HepG2 (cell line): ENCODE data around the gene PCBD1. TPM values are rescaled to one million over a fixed set of nuclear protein-coding genes. Genes with fewer than 3 reads are reported as not detected.

Source experiments
- ATAC-seq: fragments of 200-7000 bp; cut with Tn5 transposase; 3 replicates; pipeline ENCODE4 v1.9.1; 2020; ENCODE audit warnings: mild to moderate bottlenecking, moderate library complexity
- BruUV-seq: library from RNA; stranded (reverse); fragments of 400-500 nt; replicated peaks from 2 replicates; lab custom pipeline; 2021; lab: Mats Ljungman, UMichigan
- CTCF ChIA-PET: fragments of 300-600 bp; formaldehyde crosslinking; extraction: SDS; loops from one replicate; lab custom pipeline; 2021; ENCODE audit warnings: low total read pairs, inconsistent platforms, low intra/inter-chr PET ratio; lab: Yijun Ruan, JAX
- POLR2A ChIA-PET: fragments of 350-600 bp; sonication (Branson Sonifier 250); formaldehyde crosslinking; loops from one replicate; lab custom pipeline; 2020; ENCODE audit warnings: antibody characterized with exemption, inconsistent platforms; lab: Yijun Ruan, JAX
- DNase-seq: peaks from one replicate; pipeline ENCODE4 v3.0.0-alpha.2; 2015; ENCODE audit warnings: low spot score
- FAIRE-seq: peaks from 3 replicates; lab custom pipeline; 2011; peaks lifted over from hg19 to GRCh38; lab: Jason Lieb, UNC
- H2AFZ ChIP-seq: one replicate; pipeline ENCODE4 v1.6.1; 2011; ENCODE audit warnings: low read length, inconsistent platforms
- H3K27ac ChIP-seq: fragments of 300-600 bp; 3 replicates; pipeline ENCODE4 v1.8.0; 2011; ENCODE audit warnings: mixed run types, mild to moderate bottlenecking, mixed read lengths, low read length, inconsistent platforms; ENCODE audit not compliant: insufficient read depth; ENCODE audit errors: extremely low read length
- H3K27me3 ChIP-seq, 2 experiments: fragments of 200-600 bp in 1 of 2; 2 replicates in 1 of 2; 3 replicates in 1 of 2; pipeline versions ENCODE4 v1.6.0 to v1.8.0; 2011; ENCODE audit warnings: low read length in 2 of 2, mild to moderate bottlenecking in 2 of 2, moderate library complexity in 2 of 2, inconsistent platforms in 1 of 2; ENCODE audit not compliant: insufficient read depth in 2 of 2, control insufficient read depth in 1 of 2
- H3K36me3 ChIP-seq, 2 experiments: fragments of 200-600 bp in 1 of 2; replicated peaks in 1 of 2; 2 replicates in 1 of 2; 3 replicates in 1 of 2; pipeline versions ENCODE4 v1.5.1 to v1.8.0; 2011; ENCODE audit warnings: low read length in 2 of 2, inconsistent platforms in 1 of 2; ENCODE audit not compliant: insufficient read depth in 2 of 2, control insufficient read depth in 1 of 2
- H3K4me1 ChIP-seq: 2 replicates; pipeline ENCODE4 v1.5.1; 2012; ENCODE audit warnings: low read length, inconsistent platforms; ENCODE audit not compliant: insufficient read depth
- H3K4me2 ChIP-seq: 2 replicates; pipeline ENCODE4 v1.6.0; 2011; ENCODE audit warnings: low read depth, low read length, inconsistent platforms
- H3K4me3 ChIP-seq, 3 experiments: fragments of 200-600 bp in 1 of 3; sonication (generic), shearing (Covaris generic) in 1 of 3; replicated peaks in 1 of 3; 2 replicates each; pipeline ENCODE4 v1.5.1; 2011 to 2016; ENCODE audit warnings: low read length in 3 of 3, inconsistent platforms in 2 of 3, low read depth in 2 of 3, mild to moderate bottlenecking in 2 of 3, control low read depth in 1 of 3, mixed read lengths in 1 of 3; ENCODE audit not compliant: insufficient read depth in 1 of 3
- H3K79me2 ChIP-seq: one replicate; pipeline ENCODE4 v1.6.1; 2011; ENCODE audit warnings: low read length, inconsistent platforms; ENCODE audit not compliant: insufficient read depth
- H3K9ac ChIP-seq: 2 replicates; pipeline ENCODE4 v1.6.0; 2011; ENCODE audit warnings: mild to moderate bottlenecking, low read depth, low read length, inconsistent platforms; ENCODE audit not compliant: insufficient read depth
- H3K9me3 ChIP-seq: 2 replicates; pipeline ENCODE4 v1.5.1; 2012; ENCODE audit warnings: mild to moderate bottlenecking, low read length
- H4K20me1 ChIP-seq: 2 replicates; pipeline ENCODE4 v1.6.0; 2011; ENCODE audit warnings: inconsistent platforms, mild to moderate bottlenecking, low read length, moderate library complexity; ENCODE audit not compliant: insufficient read depth
- ISL2 ChIP-seq: sonication (generic); formaldehyde crosslinking; IDR thresholded peaks from 2 replicates; pipeline ENCODE4 v1.5.0; 2020; ENCODE audit warnings: missing genetic modification reagents
- KDM6A ChIP-seq: IDR thresholded peaks from 2 replicates; pipeline ENCODE4 v1.6.1; 2016; ENCODE audit warnings: low read depth
- KLF6 ChIP-seq: IDR thresholded peaks from 2 replicates; pipeline ENCODE4 v1.8.0; 2016; ENCODE audit warnings: missing biosample characterization, missing genetic modification reagents
- NFIB ChIP-seq: sonication (generic); formaldehyde crosslinking; IDR thresholded peaks from 2 replicates; pipeline ENCODE4 v1.9.0; 2021; ENCODE audit warnings: missing genetic modification reagents, mild to moderate bottlenecking, borderline replicate concordance
- NR2C2 ChIP-seq: sonication (generic); formaldehyde crosslinking; IDR thresholded peaks from 2 replicates; pipeline ENCODE4 v1.4.0; 2020; ENCODE audit warnings: missing genetic modification reagents, mild to moderate bottlenecking, moderate library complexity, borderline replicate concordance
- ZFP41 ChIP-seq: sonication (generic); formaldehyde crosslinking; IDR thresholded peaks from 2 replicates; pipeline ENCODE4 v1.4.0; 2020; ENCODE audit warnings: mild to moderate bottlenecking, missing genetic modification reagents, borderline replicate concordance
- ZNF546 ChIP-seq: sonication (generic); formaldehyde crosslinking; conservative IDR thresholded peaks from 2 replicates; pipeline ENCODE4 v1.8.1; 2023; ENCODE audit warnings: mild to moderate bottlenecking, missing genetic modification reagents
- ZNF580 ChIP-seq: IDR thresholded peaks from 2 replicates; pipeline ENCODE4 v1.6.1; 2016; ENCODE audit warnings: low read depth, borderline replicate concordance
- WGBS: methylation state at CpG from one replicate; pipeline ENCODE4 v1.1.6; 2017; ENCODE audit warnings: low lambda C conversion rate; 5-methylcytosine and 5-hydroxymethylcytosine counted together
- in situ Hi-C: cut with HindIII; loops from 2 replicates; pipeline ENCODE4 v1.10.0; 2017; ENCODE audit warnings: low pct_unique_long_range_greater_than_20kb; ENCODE audit not compliant: extremely low pct_ligation_motif_present
- intact Hi-C: fragments of 100-400 bp; cut with micrococcal nuclease; formaldehyde crosslinking; loops from one replicate; pipeline ENCODE4 v1.10.0; 2022; ENCODE audit not compliant: unreplicated experiment
- polyA plus RNA-seq, 8 experiments: library from polyadenylated mRNA; depleted of rRNA in 3 of 8; stranded (reverse) in 7 of 8; unstranded in 1 of 8; fragments of >200 nt; fragmentation: Illumina TruSeq in 4 of 8; extraction: Trizol in 4 of 8; gene quantifications; 2 replicates each; pipeline versions ENCODE4 v1.2.1 to v1.2.3, GENCODE V29; 2011 to 2016; ENCODE audit warnings: low read depth in 4 of 8, missing spikeins in 1 of 8, mixed read lengths in 1 of 8; ENCODE audit not compliant: insufficient read depth in 1 of 8
- total RNA-seq, 5 experiments: library from RNA; depleted of rRNA; stranded (reverse); fragments of >200 nt; fragmentation: Illumina TruSeq; extraction: Trizol; gene quantifications; 2 replicates each; pipeline ENCODE4 v1.2.3, GENCODE V29; 2016; ENCODE audit warnings: low read depth in 1 of 5
- TF ChIP-seq, protein P1 (sequence below): sonication (generic); formaldehyde crosslinking; IDR thresholded peaks from 2 replicates; pipeline ENCODE4 v1.4.0; 2020; ENCODE audit warnings: missing genetic modification reagents
- TF ChIP-seq, protein P2 (sequence below): IDR thresholded peaks from 2 replicates; pipeline ENCODE4 v1.6.1; 2016

PCBD1 gene
- total and polyA plus RNA-seq, 2 of the 13 experiments (the other 11 are each of a cell fraction or from before 2014, with no cell fraction given): 95.3 to 168 TPM

DNA sequence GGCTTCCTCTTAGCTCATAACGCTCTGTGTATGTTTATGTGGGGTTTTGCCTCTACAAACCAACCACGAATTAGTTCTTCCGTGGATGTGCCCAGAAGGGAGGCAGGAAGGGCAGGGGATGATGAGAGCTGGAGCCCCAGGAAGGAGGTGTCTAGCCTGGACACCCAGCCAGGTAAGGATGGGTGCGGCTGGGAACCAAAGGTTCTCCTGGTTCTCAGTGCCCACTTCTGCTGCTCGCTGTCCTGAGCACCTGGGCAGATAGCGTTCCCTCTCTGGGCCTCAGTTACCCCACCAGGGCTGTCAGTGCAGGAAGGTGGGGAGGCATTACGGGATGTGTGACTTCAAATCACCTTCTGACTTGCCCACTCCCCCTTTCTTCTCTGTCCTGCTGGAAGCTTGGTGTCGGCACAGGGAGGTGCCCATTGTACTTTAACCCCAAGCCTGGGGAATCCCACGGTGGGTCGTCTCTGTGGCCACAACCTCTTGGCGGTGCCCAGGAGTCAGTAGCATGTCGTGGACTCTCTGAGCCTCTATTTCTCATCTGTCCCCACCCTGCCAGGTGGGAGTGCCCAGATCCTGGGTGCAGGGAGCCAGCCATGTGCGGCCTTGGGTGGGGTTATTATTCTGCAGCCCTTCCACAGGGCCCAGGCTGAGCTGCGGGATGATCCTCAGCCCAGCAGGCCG, 18.7 kb upstream of the PCBD1 start:
- no peaks in the 10 kb centered on the region for H3K36me3 ChIP-seq
- TF ChIP-seq, protein P1, sequence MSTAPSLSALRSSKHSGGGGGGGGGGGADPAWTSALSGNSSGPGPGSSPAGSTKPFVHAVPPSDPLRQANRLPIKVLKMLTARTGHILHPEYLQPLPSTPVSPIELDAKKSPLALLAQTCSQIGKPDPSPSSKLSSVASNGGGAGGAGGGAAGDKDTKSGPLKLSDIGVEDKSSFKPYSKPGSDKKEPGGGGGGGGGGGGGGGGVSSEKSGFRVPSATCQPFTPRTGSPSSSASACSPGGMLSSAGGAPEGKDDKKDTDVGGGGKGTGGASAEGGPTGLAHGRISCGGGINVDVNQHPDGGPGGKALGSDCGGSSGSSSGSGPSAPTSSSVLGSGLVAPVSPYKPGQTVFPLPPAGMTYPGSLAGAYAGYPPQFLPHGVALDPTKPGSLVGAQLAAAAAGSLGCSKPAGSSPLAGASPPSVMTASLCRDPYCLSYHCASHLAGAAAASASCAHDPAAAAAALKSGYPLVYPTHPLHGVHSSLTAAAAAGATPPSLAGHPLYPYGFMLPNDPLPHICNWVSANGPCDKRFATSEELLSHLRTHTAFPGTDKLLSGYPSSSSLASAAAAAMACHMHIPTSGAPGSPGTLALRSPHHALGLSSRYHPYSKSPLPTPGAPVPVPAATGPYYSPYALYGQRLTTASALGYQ (CRISPR knock-in tag): no peak
- TF ChIP-seq NR2C2 (CRISPR knock-in tag) (no peak), ISL2 (CRISPR knock-in tag) (no peak), ZNF546 (CRISPR knock-in tag) (no peak), ZNF580 (CRISPR knock-in tag) (no peak), ZFP41 (CRISPR knock-in tag) (no peak), KLF6 (no peak), NFIB (CRISPR knock-in tag) (no peak), KDM6A (no peak)
- TF ChIP-seq, protein P2, sequence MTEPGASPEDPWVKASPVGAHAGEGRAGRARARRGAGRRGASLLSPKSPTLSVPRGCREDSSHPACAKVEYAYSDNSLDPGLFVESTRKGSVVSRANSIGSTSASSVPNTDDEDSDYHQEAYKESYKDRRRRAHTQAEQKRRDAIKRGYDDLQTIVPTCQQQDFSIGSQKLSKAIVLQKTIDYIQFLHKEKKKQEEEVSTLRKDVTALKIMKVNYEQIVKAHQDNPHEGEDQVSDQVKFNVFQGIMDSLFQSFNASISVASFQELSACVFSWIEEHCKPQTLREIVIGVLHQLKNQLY (CRISPR knock-in tag): no peak
- TF ChIP-seq, all 625 proteins: peak for 0
- H3K27ac ChIP-seq: no peak overlapping the region
- no TSS peak for BruUV-seq
- DNase-seq: no peak
- in situ Hi-C loops: loop anchor here (5.0 kb wide), 1 partner anchor 380 kb away; no protein-coding TSS in a partner anchor
- POLR2A ChIA-PET: no interaction called here
- no peak for ATAC-seq
- H3K79me2 ChIP-seq: no peaks in the 10 kb centered on the region
- no peaks in the 10 kb centered on the region for H3K4me1 ChIP-seq
- no peak for FAIRE-seq
- intact Hi-C loops: no loop called here
- H2AFZ ChIP-seq: no peak overlapping the region
- 40% methylated on average over 15 of the region's 15 CpGs for WGBS
- H4K20me1 ChIP-seq: no peaks in the 10 kb centered on the region; the same call in 1 of the 2 replicates
- H3K9ac ChIP-seq: no peak overlapping the region
- H3K4me2 ChIP-seq: no peak overlapping the region
- H3K4me3 ChIP-seq: no peak overlapping the region
- CTCF ChIA-PET: no interaction called here
- H3K27me3 ChIP-seq: peaks cover 9 to 44% of the 10 kb centered on the region in 2 experiments; a peak in 4 of 5 replicates
- H3K9me3 ChIP-seq: no peaks in the 10 kb centered on the region
